Esophagus squamous epithelium (tissue), 4 donors: ENCODE measurements around the gene SUV39H2.

Experiments
- CTCF ChIP-seq, 6 experiments: fragments of 450-650 bp in 4 of 6; fragments of 200-600 bp in 2 of 6; sonication (generic) in 2 of 6; IDR thresholded peaks; one replicate each; pipeline ENCODE4 v1.5.1; 2016 to 2019; ENCODE audit warnings: antibody characterized with exemption in 6 of 6, mild to moderate bottlenecking in 4 of 6, moderate library complexity in 4 of 6
- POLR2A ChIP-seq, 4 donors: fragments of 450-650 bp; IDR thresholded peaks; one replicate each; pipeline ENCODE4 v1.6.1; 2017; ENCODE audit warnings: antibody characterized with exemption in 4 of 4, mild to moderate bottlenecking in 4 of 4, moderate library complexity in 3 of 4

GRCh38 chr10:14852236-14852635 is 26.4 kb upstream of the SUV39H2 start:
- TF ChIP-seq CTCF (IDR thresholded peaks at IDR 0.05) (no peak), POLR2A (IDR thresholded peaks at IDR 0.05) (no peak)
